ENCODE data around the gene ZBTB8OS.

DNA sequence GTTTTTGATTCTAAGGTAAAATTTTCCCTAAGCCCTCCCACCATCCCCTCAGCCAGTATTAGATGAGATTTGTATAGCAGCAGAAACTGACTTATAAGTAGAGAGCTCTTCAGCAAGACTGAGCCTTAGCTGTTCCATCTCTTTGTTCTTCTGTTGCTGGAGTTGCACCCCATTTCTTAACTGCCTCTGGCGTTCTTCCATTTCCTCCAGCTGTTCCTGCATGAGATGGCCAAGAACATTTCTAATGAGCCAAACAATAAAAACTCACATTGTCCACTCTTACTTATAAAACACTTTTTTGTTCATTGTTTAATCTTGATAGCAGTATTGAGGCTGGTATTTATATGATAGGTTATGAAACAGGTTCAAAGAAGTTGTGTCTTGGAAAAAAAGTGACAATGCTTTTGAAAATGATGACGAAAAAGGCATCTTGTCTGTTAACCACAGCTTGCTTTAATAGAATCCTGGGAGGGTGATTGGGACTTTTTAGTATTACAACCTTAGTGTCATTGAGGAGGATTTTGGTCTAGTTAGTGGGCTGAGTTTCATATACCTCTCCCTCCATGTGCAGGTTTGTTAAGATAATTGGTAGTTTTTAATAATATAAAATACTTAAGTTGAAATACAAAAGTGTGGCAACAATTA, 33.9 kb upstream of the ZBTB8OS start:
- TF ChIP-seq, protein P1, sequence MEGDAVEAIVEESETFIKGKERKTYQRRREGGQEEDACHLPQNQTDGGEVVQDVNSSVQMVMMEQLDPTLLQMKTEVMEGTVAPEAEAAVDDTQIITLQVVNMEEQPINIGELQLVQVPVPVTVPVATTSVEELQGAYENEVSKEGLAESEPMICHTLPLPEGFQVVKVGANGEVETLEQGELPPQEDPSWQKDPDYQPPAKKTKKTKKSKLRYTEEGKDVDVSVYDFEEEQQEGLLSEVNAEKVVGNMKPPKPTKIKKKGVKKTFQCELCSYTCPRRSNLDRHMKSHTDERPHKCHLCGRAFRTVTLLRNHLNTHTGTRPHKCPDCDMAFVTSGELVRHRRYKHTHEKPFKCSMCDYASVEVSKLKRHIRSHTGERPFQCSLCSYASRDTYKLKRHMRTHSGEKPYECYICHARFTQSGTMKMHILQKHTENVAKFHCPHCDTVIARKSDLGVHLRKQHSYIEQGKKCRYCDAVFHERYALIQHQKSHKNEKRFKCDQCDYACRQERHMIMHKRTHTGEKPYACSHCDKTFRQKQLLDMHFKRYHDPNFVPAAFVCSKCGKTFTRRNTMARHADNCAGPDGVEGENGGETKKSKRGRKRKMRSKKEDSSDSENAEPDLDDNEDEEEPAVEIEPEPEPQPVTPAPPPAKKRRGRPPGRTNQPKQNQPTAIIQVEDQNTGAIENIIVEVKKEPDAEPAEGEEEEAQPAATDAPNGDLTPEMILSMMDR (IDR thresholded peaks at IDR 0.05 in 2 of 3, conservative IDR thresholded peaks at IDR 0.05 in 1 of 3; ENCODE audit: borderline replicate concordance in 1 of 3, insufficient read depth in 1 of 3, low read depth in 2 of 3, low read length in 2 of 3) = no peak
- TF ChIP-seq POLR2A (IDR thresholded peaks at IDR 0.05; ENCODE audit: borderline replicate concordance, extremely low read depth, insufficient read depth, insufficient read length) (no peak), YY1 (IDR thresholded peaks at IDR 0.05; ENCODE audit: extremely low read depth, insufficient replicate concordance, low read depth, low read length) (no peak)

All from HCT116 (cell line).